Stimulated activated CD8-positive, alpha-beta memory T cell treated with anti-CD3 and anti-CD28 coated beads, Interleukin-4, amount 100 ng/mL, for 1 hour (primary cell): ENCODE measurements around the gene NPAS3.

Experiments used
- DNase-seq, 2 donors: peaks; one replicate each; pipeline ENCODE4 v3.0.0-alpha.2; 2020; ENCODE audit warnings: low read depth in 2 of 2, low spot score in 1 of 2

The NPAS3 gene

DNA sequence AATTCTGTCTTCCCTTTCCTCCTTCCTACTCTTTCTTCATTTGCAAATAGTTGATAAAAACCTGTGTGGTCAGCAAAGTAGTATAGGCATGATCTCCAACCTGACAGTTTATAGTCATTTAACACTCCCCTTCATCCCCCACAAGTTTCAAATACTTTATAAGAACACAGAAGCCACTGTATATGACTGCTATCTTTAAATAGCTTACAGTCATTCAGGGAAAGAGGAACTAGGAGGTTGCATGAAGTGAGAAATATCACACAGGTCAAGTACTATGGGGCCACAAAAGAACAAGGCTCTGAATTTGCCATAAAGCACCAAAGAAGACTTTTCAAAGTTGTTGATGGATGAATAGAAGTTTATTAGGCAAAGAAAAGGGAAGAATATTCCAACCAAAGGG, 431.3 kb downstream of the NPAS3 start:
- DNase-seq, result no peak

GRCh38 chr14:33370426-33370825, 431.7 kb downstream of the NPAS3 start:
- no peak for DNase-seq

DNA sequence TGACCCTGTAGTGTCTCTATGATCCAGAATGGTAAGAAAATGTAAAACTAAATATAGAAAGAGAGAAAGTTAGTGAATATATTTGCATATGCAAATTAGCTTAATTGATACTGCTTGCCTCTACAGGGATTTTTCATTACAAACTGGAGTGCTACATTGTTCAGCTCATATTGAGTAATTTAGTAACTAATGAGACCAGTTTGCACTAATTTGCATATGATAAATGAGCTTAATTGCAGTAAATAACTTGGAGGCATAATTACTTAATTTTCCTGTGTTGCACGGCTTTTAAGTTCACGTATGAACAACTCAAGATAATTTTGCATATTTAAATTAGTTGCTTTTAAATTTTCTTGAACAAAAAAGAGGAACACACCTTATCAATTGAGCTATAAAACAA, 436.5 kb downstream of the NPAS3 start:
- DNase-seq, result no peak

DNA sequence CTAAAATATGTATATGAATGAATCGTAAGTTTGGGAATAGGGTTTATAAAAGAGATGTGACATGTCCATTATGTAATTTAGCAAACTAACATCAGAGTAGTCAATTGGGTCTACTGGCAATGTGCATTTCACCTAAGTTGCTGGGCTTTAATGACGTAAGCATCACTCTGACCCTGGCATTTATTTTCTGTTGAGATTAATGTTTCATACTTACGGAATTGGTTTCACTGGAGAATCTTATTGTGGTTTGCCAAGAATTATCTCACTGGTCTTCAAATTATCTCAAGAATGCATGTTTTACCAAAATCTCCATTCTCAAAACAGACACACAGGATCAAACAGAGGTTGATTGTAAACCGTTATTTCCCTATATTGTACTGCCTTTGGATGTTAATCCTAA, 437.1 kb downstream of the NPAS3 start:
- DNase-seq, result no peak

DNA sequence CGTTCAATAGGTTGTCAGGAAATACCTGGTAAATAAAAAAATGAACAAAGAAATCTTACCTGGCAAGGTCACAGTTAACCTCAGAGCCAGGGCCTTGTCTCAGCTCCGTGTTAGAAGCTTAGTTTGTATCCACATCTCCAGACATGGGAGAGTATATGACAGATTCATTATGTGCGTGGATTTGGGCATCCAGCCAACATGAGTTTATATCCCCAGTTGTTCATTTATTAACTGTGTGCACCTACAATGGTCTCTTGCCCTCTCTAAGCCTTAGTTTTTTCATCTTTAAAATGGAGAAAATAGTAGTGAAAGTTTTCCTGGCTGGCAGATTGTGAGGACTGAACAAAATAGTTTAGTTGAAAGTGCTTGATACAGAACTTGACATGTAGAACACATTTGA, 437.8 kb downstream of the NPAS3 start:
- no peak for DNase-seq

DNA sequence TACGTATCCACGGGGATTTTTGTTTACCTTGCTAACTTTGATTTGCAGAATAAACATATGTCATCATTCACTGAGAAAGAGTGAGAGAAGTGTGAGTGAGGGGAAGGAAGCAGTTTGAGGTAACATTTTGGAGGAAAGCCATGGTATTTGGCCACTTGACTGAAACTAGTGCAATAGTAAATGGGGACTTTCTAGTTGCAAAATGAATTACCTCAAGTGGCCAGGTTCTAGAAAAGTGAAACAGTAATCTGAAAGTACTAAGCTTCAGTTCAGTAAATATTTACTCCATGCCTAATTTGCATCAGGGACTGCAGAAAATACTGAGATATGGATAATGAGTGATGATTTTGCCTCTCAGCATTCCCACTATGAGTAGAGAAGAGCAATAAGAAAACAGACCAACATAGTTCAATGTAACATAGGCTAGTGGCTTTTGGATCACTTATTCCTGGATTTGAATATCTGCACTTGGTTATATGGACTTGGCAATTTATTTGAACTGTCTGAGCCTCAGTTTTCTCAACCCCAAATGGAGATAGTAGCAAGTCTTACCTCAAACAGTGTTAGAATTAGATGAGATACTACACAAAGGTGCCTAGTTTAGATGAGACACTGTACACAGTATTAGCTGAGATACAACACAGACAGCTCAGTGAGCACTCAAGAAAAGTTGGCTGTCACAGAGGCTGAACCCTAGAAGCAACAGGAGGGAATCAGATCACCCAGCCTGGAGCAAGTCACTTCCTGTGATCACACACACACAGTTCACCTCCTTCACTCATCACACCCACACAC, 439.1 kb downstream of the NPAS3 start:
- DNase-seq, result no peak

DNA sequence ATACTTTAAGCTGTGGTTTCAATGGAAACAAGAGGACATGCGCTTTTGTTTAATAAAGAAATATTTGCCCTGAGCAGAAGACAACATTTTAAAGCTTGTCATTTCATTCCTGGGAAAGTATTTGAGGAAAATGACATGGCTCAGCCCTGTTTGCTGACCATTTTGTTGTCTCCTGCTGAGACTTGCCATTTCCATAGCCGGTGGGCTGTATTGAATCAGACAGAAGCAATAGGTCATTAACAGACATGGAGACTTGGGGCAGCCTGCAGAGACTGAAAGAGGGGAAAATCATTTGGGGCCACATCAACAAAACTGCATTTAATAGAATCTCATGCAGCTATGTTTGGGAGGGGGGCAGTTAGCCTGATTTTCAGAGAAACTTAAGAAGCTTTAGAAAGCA, 443.0 kb downstream of the NPAS3 start:
- no peak for DNase-seq

GRCh38 chr14:33386140-33386539, 447.5 kb downstream of the NPAS3 start:
- no peak for DNase-seq

- no peak for DNase-seq
Measured at GRCh38 chr14:33386781-33387180, 448.1 kb downstream of the NPAS3 start.

DNA sequence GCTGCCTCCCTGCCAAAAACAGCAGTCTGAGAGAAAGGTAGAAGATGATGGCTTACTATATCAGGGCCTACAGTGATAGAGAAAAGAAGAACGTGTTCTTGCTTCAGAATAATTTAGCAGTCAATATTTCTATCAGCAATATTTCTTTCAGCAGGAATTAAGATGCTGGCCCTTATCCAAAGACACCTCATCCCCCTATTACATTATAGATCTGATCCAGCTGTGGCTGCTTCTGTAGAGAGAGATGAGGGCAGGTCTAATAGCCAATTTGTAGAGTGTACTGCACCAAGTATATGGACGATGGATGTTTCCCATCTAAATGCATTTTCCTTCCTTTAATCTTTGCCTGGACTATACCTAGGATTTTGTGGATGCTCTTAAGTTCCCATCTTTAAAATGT, 451.7 kb downstream of the NPAS3 start:
- DNase-seq, result no peak

DNA sequence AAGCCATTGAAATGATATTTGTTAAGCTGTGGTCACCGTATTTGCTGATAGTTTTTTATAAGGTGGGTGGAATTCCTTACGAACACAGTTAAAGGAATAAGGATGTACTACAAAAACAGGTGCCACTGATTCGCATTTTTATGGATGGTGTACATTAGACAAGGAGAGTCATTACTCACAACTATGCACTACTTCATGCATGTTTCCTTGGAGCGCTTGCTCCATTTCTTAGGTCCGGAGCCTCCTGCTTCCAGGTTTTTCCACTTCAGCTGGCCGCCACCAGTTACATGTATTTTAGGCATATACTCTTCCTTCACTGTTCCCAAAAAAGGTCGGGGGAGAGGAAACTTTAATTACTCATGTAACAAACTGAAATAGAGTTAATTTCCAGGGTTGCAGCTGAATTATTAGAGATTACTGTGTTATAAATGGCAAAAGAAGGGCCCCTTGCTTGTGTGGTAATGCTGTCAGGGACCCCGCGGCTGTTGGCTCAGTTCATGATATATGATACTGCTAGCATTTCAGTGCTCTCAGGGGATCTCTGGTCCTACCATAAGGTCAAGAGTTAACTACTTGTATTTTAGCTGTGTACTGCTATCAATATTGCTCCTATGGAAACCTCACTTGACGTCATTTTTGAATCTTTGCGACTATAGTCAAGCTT, 454.7 kb downstream of the NPAS3 start:
- DNase-seq, result no peak

DNA sequence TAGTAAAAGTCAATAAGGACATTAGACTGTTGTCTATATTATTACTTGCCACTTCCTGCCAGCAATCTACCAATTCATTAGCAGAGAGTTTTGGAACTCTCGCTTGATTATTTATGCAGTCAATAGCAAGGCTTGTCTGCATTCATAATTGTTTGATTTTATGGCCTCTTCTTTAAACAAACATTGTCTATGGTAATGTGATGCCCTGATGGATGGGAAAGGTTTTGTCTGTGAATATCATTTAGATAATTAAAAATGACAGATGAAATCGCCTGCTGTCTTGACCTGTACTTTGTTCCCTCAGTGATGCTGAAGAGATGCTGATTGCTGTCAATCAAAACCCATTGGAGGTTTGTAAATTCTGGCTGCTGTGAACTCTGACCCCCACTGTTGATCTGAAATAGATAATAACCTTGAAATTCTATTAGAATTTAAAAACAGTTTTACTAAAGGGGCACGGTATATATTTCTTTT, 455.3 kb downstream of the NPAS3 start:
- DNase-seq, result no peak

- no peak for DNase-seq
Measured at GRCh38 chr14:33401311-33401710, 462.6 kb downstream of the NPAS3 start.

- no peak for DNase-seq
Measured at GRCh38 chr14:33402604-33403003, 463.9 kb downstream of the NPAS3 start.

DNA sequence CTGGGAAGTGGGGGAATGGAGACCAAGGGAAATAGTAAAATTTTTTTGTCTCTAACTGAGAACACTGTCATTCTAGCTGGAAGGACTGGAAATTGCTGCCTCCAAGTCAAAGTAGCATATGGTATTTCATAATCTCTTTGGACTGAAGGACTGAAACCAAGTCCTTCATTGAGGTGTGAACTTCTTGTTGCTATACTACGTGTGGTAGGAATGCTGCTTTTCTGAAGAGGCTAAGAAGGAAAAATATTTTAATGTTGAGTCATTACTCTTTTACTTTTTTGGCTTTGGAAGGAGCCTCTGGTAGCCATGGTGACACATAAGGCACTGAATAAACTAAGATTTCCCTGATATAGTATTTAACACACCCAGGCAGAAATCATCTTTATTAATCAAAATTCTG, 465.4 kb downstream of the NPAS3 start:
- DNase-seq, result no peak

- DNase-seq, result no peak
Measured at GRCh38 chr14:33404964-33405574, 466.4 kb downstream of the NPAS3 start.

DNA sequence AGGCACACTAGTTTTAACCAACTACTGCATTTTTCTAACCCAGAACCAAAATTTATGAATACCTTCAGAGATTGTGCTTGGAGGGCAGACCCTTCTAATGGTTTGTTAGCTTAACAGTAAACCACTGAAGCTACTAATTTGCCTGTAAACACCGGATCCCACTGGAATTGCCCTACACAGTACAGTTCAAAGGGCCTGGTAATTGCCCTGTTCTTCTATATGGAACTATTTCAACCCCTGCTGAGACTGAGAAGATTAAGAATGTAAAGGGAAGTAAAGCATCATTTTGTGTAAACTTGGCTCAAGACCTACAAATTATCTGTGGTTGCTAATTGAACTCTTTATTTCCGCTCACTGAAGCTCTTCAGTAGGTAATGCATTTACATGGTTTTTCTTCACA, 468.1 kb downstream of the NPAS3 start:
- no peak for DNase-seq

DNA sequence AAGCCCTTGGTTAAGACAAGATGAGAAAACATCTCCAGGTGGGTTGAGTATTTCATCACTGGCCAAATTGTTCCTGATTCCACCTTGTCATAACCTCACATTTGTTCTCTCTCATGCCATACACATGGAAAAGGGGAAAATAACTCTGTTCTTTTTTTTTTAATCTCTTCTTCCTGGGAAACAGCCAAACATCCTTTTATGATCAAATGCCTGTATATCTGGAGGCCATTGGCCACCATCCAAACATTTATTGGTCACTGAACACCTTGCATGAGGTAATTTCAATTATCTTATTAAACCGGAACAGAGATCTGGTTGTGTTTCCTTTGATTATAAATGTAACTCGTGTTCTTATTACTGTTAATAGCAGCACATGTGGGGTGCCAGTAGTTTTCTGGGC, 469.6 kb downstream of the NPAS3 start:
- no peak for DNase-seq

DNA sequence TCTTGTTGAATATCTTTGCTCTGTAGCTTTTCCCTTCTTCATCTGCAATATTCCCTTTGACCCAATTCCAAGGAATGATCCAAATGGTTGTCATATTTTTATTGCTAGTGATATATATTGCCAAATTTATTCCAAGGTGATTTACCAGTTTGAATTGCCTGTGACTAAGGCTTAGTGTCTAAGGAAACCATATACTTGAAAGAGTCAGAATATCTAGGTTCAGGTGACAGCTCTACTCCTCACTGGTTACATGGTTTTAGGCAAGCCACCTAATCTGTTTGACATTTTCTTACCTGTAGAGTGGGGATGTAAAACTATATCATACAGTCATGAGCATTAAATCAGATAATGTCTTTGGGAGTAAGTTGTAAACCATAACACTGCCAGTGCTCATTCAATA, 473.8 kb downstream of the NPAS3 start:
- no peak for DNase-seq

GRCh38 chr14:33413381-33413780, 474.7 kb downstream of the NPAS3 start:
- DNase-seq, result no peak

GRCh38 chr14:33414041-33414440, 475.4 kb downstream of the NPAS3 start:
- DNase-seq, result no peak

- no peak for DNase-seq
Measured at GRCh38 chr14:33420051-33420627, 481.5 kb downstream of the NPAS3 start.
